GM12878 (cell line): ENCODE data around the gene ECEL1.

Experiments
- FOS ChIP-seq: IDR thresholded peaks from 3 replicates; pipeline ENCODE4 v1.6.1; 2011; ENCODE audit warnings: borderline replicate concordance; ENCODE audit not compliant: insufficient read length; ENCODE audit errors: extremely low read depth
- POLR2A ChIP-seq: IDR thresholded peaks from 2 replicates; pipeline ENCODE4 v1.6.1; 2011; ENCODE audit warnings: low read depth, mild to moderate bottlenecking, low read length
- RFX5 ChIP-seq: IDR thresholded peaks from 2 replicates; pipeline ENCODE4 v1.6.1; 2011; ENCODE audit warnings: low read depth, low read length, improper control_type of control experiment
- TAF1 ChIP-seq: IDR thresholded peaks from 2 replicates; pipeline ENCODE4 v1.6.1; 2011; ENCODE audit warnings: mild to moderate bottlenecking, low read depth, low read length, borderline replicate concordance
- TCF12 ChIP-seq: IDR thresholded peaks from 2 replicates; pipeline ENCODE4 v1.6.1; 2011; ENCODE audit warnings: low read depth, mild to moderate bottlenecking, low read length
- ZBED1 ChIP-seq: IDR thresholded peaks from 2 replicates; pipeline ENCODE4 v1.6.1; 2016; ENCODE audit warnings: borderline replicate concordance
- TF ChIP-seq, protein P1 (sequence below): fragments of 450-650 bp; formaldehyde crosslinking; IDR thresholded peaks from 2 replicates; pipeline ENCODE4 v1.5.0; 2022; ENCODE audit warnings: mild to moderate bottlenecking, missing genetic modification characterization
- TF ChIP-seq, protein P2 (sequence below), 3 experiments: IDR thresholded peaks in 2 of 3; conservative IDR thresholded peaks in 1 of 3; 2 replicates each; pipeline ENCODE4 v1.5.1; 2011; ENCODE audit warnings: low read depth in 3 of 3, low read length in 3 of 3, mild to moderate bottlenecking in 3 of 3, control low read depth in 2 of 3, moderate library complexity in 2 of 3, inconsistent platforms in 1 of 3, mixed read lengths in 1 of 3; ENCODE audit not compliant: control insufficient read depth in 2 of 3, insufficient read depth in 1 of 3; ENCODE audit errors: extremely low read depth in 1 of 3

- TF ChIP-seq TCF12 = no peak
- TF ChIP-seq, protein P1, sequence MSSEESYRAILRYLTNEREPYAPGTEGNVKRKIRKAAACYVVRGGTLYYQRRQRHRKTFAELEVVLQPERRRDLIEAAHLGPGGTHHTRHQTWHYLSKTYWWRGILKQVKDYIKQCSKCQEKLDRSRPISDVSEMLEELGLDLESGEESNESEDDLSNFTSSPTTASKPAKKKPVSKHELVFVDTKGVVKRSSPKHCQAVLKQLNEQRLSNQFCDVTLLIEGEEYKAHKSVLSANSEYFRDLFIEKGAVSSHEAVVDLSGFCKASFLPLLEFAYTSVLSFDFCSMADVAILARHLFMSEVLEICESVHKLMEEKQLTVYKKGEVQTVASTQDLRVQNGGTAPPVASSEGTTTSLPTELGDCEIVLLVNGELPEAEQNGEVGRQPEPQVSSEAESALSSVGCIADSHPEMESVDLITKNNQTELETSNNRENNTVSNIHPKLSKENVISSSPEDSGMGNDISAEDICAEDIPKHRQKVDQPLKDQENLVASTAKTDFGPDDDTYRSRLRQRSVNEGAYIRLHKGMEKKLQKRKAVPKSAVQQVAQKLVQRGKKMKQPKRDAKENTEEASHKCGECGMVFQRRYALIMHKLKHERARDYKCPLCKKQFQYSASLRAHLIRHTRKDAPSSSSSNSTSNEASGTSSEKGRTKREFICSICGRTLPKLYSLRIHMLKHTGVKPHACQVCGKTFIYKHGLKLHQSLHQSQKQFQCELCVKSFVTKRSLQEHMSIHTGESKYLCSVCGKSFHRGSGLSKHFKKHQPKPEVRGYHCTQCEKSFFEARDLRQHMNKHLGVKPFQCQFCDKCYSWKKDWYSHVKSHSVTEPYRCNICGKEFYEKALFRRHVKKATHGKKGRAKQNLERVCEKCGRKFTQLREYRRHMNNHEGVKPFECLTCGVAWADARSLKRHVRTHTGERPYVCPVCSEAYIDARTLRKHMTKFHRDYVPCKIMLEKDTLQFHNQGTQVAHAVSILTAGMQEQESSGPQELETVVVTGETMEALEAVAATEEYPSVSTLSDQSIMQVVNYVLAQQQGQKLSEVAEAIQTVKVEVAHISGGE = no peak
- TF ChIP-seq FOS = no peak
- TF ChIP-seq, protein P2, sequence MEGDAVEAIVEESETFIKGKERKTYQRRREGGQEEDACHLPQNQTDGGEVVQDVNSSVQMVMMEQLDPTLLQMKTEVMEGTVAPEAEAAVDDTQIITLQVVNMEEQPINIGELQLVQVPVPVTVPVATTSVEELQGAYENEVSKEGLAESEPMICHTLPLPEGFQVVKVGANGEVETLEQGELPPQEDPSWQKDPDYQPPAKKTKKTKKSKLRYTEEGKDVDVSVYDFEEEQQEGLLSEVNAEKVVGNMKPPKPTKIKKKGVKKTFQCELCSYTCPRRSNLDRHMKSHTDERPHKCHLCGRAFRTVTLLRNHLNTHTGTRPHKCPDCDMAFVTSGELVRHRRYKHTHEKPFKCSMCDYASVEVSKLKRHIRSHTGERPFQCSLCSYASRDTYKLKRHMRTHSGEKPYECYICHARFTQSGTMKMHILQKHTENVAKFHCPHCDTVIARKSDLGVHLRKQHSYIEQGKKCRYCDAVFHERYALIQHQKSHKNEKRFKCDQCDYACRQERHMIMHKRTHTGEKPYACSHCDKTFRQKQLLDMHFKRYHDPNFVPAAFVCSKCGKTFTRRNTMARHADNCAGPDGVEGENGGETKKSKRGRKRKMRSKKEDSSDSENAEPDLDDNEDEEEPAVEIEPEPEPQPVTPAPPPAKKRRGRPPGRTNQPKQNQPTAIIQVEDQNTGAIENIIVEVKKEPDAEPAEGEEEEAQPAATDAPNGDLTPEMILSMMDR (IDR thresholded peaks at IDR 0.05 in 2 of 3, conservative IDR thresholded peaks at IDR 0.05 in 1 of 3; ENCODE audit: control insufficient read depth in 2 of 3, extremely low read depth in 1 of 3, insufficient read depth in 1 of 3, low read depth in 3 of 3, low read length in 3 of 3) = no peak
- TF ChIP-seq POLR2A = no peak
- no peak for TF ChIP-seq ZBED1
- TF ChIP-seq TAF1 = no peak
- TF ChIP-seq RFX5 = no peak
Measured at GRCh38 chr2:232435805-232436204, 51.8 kb downstream of the ECEL1 start.
